ENCODE results near the gene NPRL2.

NPRL2 gene

GRCh38 chr3:50373146-50374051, 22.8 kb upstream of the NPRL2 start:
- no peak for DNase-seq

GRCh38 chr3:50372349-50372748, 21.8 kb upstream of the NPRL2 start:
- no peak for DNase-seq

GRCh38 chr3:50371133-50371685, 20.6 kb upstream of the NPRL2 start:
- no peak for DNase-seq

- no peak for DNase-seq
These were observed 20.0 kb upstream of the NPRL2 start for GRCh38 chr3:50370594-50370993.

GRCh38 chr3:50369012-50369670, 18.6 kb upstream of the NPRL2 start:
- no peak for DNase-seq

GRCh38 chr3:50365842-50366220, 15.3 kb upstream of the NPRL2 start:
- DNase-seq: no peak

- peak; percentile 96 to 97 for DNase-seq
These were observed 14.7 kb upstream of the NPRL2 start for GRCh38 chr3:50365080-50365841.

GRCh38 chr3:50364573-50365079, 14.1 kb upstream of the NPRL2 start:
- DNase-seq: no peak

GRCh38 chr3:50359760-50360110, 9.2 kb upstream of the NPRL2 start:
- DNase-seq: no peak

GRCh38 chr3:50358911-50359759, 8.6 kb upstream of the NPRL2 start, which contains the start of gene TMEM115:
Gene TMEM115 (minus strand): TSS chr3:50359521. CDS start chr3:50359063, 458 bp downstream.
- DNase-seq: peak; percentile 98

- no peak for DNase-seq
These were observed 7.9 kb upstream of the NPRL2 start for GRCh38 chr3:50358355-50358910.

GRCh38 chr3:50357481-50357880, 6.9 kb upstream of the NPRL2 start:
- DNase-seq: no peak

GRCh38 chr3:50356553-50356952, 6.0 kb upstream of the NPRL2 start:
- no peak for DNase-seq

- DNase-seq: no peak
These were observed 5.4 kb upstream of the NPRL2 start for GRCh38 chr3:50355829-50356552.

GRCh38 chr3:50354850-50355249, 4.3 kb upstream of the NPRL2 start:
- DNase-seq: no peak

GRCh38 chr3:50354186-50354764, 3.7 kb upstream of the NPRL2 start:
- DNase-seq: no peak

- DNase-seq: no peak
These were observed 2.9 kb upstream of the NPRL2 start for GRCh38 chr3:50353245-50354004.

- DNase-seq: no peak
These were observed 2.2 kb upstream of the NPRL2 start for GRCh38 chr3:50352781-50353180.

- no peak for DNase-seq
These were observed 735 bp upstream of the NPRL2 start for GRCh38 chr3:50351323-50351697.

GRCh38 chr3:50350213-50350526, 405 bp downstream of the NPRL2 start:
- DNase-seq: no peak

All from CD4-positive, alpha-beta T cell treated with Interleukin-4 for 1 hour (primary cell).